DND-41 (cell line): Measurements from ENCODE around the gene SARS2.

Experiments used
- EZH2 ChIP-seq: IDR thresholded peaks from 3 replicates; pipeline ENCODE4 v1.6.1; 2012; ENCODE audit warnings: borderline replicate concordance, low read depth, mild to moderate bottlenecking, moderate library complexity, low read length, inconsistent platforms; ENCODE audit not compliant: severe bottlenecking
- TF ChIP-seq, protein P1 (sequence below): IDR thresholded peaks from 2 replicates; pipeline ENCODE4 v1.5.1; 2012; ENCODE audit warnings: borderline replicate concordance, low read length, moderate library complexity, mild to moderate bottlenecking; ENCODE audit not compliant: poor library complexity, severe bottlenecking; ENCODE audit errors: extremely low read depth

DNA sequence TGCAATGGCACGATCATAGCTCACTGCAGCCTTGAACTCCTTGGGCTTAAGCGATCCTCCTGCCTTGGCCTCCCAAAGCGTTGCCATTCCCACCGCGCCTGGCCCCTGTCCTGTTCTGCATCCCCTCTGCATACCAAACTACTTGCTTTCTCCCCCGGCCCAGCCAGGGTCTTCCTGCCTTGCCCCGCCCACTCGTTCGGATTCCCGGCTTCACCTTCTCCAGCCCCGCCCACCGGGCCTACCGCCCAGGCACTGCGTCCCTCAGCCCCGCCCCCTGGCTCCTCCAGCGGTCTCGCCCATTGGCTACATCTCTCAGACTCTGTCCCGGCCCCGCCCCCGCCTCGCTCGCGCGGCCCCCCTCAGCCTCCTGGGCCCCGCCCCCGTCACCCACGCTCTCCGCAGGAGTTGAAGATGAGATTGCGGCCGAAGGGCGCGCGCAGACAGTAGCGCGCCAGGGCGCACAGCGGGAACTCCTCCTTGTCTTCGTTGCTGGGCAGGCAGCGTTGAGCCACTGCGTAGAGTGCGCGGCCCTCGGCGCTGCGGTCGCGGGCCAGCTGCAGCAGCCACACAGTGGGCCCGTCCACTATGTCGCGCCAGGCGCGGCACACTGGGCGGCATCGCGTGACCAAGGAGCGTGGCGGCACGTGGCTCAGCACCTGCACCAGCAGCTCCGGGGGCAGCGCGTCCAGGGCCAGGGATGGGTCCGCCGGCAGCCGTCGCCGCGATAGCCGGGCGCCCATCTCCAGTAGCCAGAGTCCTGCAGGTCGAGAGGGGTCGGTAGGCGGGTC, 19.2 kb upstream of the SARS2 start:
- no peak for TF ChIP-seq EZH2
- TF ChIP-seq, protein P1, sequence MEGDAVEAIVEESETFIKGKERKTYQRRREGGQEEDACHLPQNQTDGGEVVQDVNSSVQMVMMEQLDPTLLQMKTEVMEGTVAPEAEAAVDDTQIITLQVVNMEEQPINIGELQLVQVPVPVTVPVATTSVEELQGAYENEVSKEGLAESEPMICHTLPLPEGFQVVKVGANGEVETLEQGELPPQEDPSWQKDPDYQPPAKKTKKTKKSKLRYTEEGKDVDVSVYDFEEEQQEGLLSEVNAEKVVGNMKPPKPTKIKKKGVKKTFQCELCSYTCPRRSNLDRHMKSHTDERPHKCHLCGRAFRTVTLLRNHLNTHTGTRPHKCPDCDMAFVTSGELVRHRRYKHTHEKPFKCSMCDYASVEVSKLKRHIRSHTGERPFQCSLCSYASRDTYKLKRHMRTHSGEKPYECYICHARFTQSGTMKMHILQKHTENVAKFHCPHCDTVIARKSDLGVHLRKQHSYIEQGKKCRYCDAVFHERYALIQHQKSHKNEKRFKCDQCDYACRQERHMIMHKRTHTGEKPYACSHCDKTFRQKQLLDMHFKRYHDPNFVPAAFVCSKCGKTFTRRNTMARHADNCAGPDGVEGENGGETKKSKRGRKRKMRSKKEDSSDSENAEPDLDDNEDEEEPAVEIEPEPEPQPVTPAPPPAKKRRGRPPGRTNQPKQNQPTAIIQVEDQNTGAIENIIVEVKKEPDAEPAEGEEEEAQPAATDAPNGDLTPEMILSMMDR, result no peak
